ENCODE measurements around the gene DDO.

Gene DDO

GRCh38 chr6:110419028-110419739 lies 3.8 kb upstream of the DDO start:
- no peak for DNase-seq

- DNase-seq = no peak
Observed at GRCh38 chr6:110418594-110418993, 3.2 kb upstream of the DDO start.

DNA sequence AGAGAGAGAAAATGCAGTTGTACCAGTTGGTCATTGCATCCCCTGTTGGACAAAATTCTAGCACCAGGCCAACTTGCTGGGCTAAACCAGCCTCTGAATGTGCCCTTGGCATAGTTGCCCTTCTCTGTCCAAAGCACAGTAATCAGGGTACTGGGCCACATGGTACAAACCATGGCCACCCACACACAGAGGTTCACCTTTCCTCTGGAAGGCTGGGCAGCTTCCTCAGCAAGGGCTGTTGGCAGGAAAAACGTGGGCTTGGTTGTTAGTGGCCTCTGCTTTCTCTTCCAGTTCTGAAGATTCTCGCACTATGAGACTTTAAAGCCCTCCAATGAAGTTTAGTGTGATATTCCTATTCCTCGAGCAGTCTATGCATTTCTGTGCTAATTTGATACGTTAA lies 706 bp downstream of the DDO start:
- no peak for DNase-seq

DNA sequence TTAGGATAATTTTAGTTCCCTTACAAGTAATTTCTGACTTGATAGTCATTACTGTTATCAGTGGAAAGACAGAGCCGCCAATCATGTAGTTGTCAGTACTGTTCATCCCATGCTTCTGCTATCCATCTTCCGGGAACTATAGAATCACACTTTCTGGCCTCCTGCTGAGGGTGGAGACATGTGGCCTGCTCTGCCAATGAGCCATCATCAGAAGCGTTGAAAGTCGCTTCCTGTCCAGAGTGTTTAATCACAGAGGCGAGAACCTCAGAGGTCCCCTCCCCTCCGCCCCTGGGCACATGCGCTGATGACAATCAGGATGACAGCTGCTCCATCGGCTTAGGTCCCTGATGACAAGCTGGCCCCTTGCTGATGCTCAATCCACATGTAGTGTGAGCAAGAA lies 3.0 kb downstream of the DDO start:
- no peak for DNase-seq

DNA sequence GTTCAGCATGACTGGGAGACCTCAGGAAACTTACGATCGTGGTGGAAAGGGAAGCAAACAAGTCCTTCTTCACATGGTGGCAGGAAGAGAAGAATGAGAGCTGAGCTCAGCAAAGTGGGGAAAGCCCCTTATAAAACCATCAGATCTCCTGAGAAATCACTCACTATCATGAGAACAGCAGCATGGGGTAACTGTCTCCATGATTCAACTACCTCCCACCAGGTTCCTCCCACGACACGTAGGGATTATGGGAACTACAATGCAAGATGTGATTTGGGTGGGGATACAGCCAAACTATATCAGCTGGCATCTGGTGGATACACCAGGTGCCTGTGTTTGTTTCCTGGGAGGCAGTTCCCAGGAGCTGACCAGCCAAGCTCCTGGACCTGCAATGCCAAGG lies 4.9 kb downstream of the DDO start:
- DNase-seq = no peak

- no peak for DNase-seq
Observed at GRCh38 chr6:110409794-110410193, 5.6 kb downstream of the DDO start.

- DNase-seq = no peak
Observed at GRCh38 chr6:110408901-110409300, 6.5 kb downstream of the DDO start.

GRCh38 chr6:110404607-110405006 lies 10.8 kb downstream of the DDO start:
- no peak for DNase-seq

DNA sequence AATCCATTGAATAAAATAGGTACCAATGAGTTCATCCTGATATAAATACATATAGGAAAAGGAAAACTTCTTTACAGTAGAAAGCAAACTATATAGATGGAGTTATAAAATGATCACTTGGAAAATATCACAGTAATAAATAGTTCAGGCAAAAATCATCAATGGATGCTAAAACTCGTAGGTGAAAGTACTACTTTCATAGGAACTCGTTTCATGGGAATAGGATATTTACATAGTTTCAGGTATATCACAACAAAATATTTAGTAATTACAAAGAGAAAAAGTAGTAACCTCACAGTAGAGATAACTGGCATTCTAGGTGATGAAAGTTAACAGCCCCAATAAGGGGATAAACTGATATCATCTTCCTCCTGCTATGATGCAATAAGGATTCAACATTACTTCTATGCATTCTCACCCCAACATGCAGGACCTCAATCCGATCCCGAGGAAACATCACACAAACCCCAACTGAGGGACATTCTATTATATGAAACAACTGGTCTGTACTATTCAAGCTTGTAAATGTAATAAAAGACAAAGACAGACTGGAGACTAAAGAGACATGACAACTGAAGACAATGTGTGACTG lies 13.7 kb downstream of the DDO start:
- no peak for DNase-seq

- DNase-seq = no peak
Observed at GRCh38 chr6:110400208-110400607, 15.2 kb downstream of the DDO start.

GRCh38 chr6:110399219-110400071 lies 15.9 kb downstream of the DDO start:
- DNase-seq = no peak

- no peak for DNase-seq
Observed at GRCh38 chr6:110398778-110399177, 16.6 kb downstream of the DDO start.

GRCh38 chr6:110395221-110395620 lies 20.2 kb downstream of the DDO start:
- DNase-seq = peak; percentile 11

- DNase-seq = no peak
Observed at GRCh38 chr6:110394409-110394808, 21.0 kb downstream of the DDO start.

GRCh38 chr6:110392727-110393126 lies 22.6 kb downstream of the DDO start:
- DNase-seq = no peak

- DNase-seq = no peak
Observed at GRCh38 chr6:110390404-110390803, 25.0 kb downstream of the DDO start.

- DNase-seq = no peak
Observed at GRCh38 chr6:110389689-110390382, 25.5 kb downstream of the DDO start.

DNA sequence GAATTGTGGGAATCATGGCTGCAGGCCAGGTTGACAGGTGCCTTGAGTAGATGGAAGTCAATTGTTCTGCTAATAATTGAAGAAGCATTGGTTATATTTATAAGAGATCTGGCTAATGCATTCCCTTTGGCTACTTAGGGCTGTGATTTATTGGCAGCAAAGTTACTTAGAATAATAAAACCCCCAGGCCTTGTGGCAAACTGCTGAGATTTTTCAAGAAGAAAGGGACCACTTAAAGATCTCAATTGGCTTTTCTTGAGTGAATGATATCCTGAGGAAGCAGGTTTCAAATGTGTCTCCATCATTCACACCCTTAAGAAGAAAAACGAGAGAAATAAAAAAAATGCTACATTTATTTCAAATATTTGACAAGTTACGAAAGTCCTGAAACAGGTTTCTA lies 27.4 kb downstream of the DDO start:
- DNase-seq = no peak

DNA sequence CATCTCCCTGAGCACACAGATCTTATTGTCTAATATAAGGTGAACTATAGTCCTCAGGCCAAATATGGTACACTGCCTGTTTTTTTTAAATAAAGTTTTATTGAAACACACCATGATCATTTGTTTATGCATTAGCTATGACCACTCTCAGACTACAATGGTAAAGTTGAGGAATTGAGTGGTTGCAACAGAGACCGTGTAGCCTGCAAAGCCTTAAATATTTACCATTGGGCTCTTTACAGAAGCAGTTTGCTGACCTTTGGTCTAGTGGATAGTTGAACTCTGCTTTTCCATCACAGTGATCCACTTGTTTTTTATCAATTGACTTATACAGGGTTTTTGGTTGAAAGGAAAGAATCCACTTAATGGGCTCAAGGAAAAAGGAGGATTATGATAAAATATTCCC lies 29.9 kb downstream of the DDO start:
- DNase-seq = no peak

GRCh38 chr6:110378552-110378951 lies 36.8 kb downstream of the DDO start:
- no peak for DNase-seq

DNA sequence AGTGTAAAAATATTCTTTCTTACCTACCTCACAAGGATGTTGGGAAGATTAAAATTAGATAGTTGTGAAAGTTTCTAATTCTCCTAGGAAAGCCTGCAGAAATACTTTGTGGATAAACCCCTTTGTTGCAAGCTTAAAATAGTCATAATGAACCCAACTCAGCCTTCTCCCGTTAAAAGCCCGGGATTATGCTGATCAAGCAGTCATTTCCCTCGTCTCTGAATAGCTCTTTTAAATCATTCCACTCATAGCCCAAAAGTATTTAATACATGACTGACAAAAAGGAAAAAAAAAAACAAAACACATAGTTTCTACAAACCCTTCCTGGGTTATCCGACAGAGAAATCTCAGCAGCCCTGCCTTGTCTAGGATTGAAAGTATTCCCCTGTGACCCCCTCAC lies 46.3 kb downstream of the DDO start:
- no peak for DNase-seq

DNA sequence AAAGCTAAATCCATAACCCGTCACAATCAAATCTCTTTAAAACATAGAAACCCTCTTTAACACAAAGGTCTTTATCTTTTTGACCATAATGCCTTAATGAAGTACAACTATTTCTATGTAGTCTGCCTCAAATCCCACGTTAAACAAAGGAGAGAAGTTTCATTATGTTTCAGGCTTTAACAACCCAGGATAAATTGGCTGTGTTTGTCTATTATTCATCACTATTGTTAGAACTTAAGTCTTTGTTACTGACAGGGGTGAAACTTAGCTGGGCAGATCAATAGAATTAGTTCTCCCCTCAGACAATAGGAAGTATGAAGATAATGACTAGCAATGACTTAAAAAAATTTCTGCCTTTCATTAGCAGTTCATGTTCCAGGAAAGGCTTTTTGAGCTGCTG lies 47.1 kb downstream of the DDO start:
- DNase-seq = no peak

- DNase-seq = no peak
Observed at GRCh38 chr6:110367825-110368224, 47.5 kb downstream of the DDO start.

GRCh38 chr6:110366975-110367374 lies 48.4 kb downstream of the DDO start:
- DNase-seq = no peak
